Activated CD4-positive, CD25-positive, alpha-beta regulatory T cell treated with anti-CD3 and anti-CD28 coated beads, Interleukin-2, amount 50 U/mL, for 24 hours (primary cell): ENCODE data around the gene B3GAT1.

Experiments
- ATAC-seq, 2 donors: fragments of 150-1000 bp; cut with Tn5 transposase; one replicate each; pipeline ENCODE4 v1.10.0; 2021; ENCODE audit warnings: mild to moderate bottlenecking in 1 of 2, moderate library complexity in 1 of 2

Gene B3GAT1

GRCh38 chr11:134441281-134441680, 29.2 kb upstream of the B3GAT1 start:
- ATAC-seq = no peak

- ATAC-seq = no peak
These were observed 28.8 kb upstream of the B3GAT1 start for GRCh38 chr11:134440851-134441250.

GRCh38 chr11:134438542-134439537, 26.8 kb upstream of the B3GAT1 start:
- no peak for ATAC-seq

GRCh38 chr11:134437821-134438220, 25.8 kb upstream of the B3GAT1 start:
- ATAC-seq = no peak

GRCh38 chr11:134436781-134437180, 24.7 kb upstream of the B3GAT1 start:
- no peak for ATAC-seq

GRCh38 chr11:134433806-134434205, 21.8 kb upstream of the B3GAT1 start:
- no peak for ATAC-seq

- no peak for ATAC-seq
These were observed 21.2 kb upstream of the B3GAT1 start for GRCh38 chr11:134433251-134433650.

GRCh38 chr11:134432776-134433175, 20.7 kb upstream of the B3GAT1 start:
- ATAC-seq = no peak

GRCh38 chr11:134429106-134429505, 17.1 kb upstream of the B3GAT1 start:
- ATAC-seq = no peak

GRCh38 chr11:134425816-134426536, 13.9 kb upstream of the B3GAT1 start:
- no peak for ATAC-seq

- no peak for ATAC-seq
These were observed 13.4 kb upstream of the B3GAT1 start for GRCh38 chr11:134425413-134425812.

GRCh38 chr11:134423106-134423505, 11.1 kb upstream of the B3GAT1 start:
- ATAC-seq = no peak

- no peak for ATAC-seq
These were observed 6.1 kb upstream of the B3GAT1 start for GRCh38 chr11:134417871-134418840.

- no peak for ATAC-seq
These were observed 4.7 kb upstream of the B3GAT1 start for GRCh38 chr11:134416726-134417125.

GRCh38 chr11:134414766-134415765, 3.0 kb upstream of the B3GAT1 start:
- ATAC-seq = no peak

- ATAC-seq = no peak
These were observed 2.0 kb upstream of the B3GAT1 start for GRCh38 chr11:134413826-134414731.

GRCh38 chr11:134413043-134413825, 1.2 kb upstream of the B3GAT1 start:
- no peak for ATAC-seq

- ATAC-seq = no peak
These were observed 1.3 kb downstream of the B3GAT1 start for GRCh38 chr11:134410766-134411165.
